ENCODE results near the gene PTGR1. TPM values are rescaled to one million over a fixed set of nuclear protein-coding genes. Genes with fewer than 3 reads are reported as not detected.

The PTGR1 gene
- polyA plus RNA-seq, 1 of the 3 experiments (the other 2 are of a cell fraction) = 33.0 TPM

DNA sequence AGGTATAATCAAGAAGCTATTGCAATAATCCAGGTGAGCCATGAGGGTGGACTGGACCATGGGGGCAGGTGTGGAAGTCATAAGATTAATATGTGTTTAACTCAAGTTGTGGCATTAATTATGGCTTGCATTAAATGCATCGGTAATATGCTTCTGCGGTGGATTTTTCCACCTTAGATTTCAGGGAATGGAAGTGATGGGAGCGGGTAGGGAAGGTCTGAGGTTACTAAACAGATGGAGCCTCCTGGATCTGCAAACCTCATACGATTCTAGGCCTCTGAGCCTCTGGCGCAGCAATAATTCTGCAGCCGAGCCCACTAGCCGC is 74.8 kb downstream of the PTGR1 start (continued):
- TF ChIP-seq, protein P1, sequence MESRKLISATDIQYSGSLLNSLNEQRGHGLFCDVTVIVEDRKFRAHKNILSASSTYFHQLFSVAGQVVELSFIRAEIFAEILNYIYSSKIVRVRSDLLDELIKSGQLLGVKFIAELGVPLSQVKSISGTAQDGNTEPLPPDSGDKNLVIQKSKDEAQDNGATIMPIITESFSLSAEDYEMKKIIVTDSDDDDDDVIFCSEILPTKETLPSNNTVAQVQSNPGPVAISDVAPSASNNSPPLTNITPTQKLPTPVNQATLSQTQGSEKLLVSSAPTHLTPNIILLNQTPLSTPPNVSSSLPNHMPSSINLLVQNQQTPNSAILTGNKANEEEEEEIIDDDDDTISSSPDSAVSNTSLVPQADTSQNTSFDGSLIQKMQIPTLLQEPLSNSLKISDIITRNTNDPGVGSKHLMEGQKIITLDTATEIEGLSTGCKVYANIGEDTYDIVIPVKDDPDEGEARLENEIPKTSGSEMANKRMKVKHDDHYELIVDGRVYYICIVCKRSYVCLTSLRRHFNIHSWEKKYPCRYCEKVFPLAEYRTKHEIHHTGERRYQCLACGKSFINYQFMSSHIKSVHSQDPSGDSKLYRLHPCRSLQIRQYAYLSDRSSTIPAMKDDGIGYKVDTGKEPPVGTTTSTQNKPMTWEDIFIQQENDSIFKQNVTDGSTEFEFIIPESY (IDR thresholded peaks at IDR 0.05; ENCODE audit: borderline replicate concordance, low read depth) = no peak
- TF ChIP-seq RFX5 (IDR thresholded peaks at IDR 0.05; ENCODE audit: low read length) (no peak), POLR2AphosphoS5 (IDR thresholded peaks at IDR 0.05; ENCODE audit: low read depth, low read length) (no peak)

DNA sequence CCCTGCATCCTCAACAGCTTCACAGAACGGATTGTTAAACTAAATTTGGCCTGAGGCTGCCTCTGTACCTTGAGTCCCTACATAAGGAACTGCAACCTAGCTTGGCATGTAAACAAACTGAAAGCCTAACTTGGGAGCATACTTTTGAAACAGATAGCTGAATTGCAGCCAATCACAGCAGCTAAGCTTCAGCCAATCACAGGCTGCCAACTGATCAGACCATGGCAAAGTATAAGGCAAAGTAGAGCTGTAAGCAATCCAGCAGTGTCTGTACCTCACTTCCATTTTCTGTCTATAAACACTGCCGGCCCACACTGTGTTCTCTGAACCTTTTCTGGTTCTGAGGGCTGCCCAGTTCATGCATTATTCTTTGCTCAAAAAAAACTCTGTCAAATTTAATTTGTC is 83.4 kb downstream of the PTGR1 start:
- H3K79me2 ChIP-seq (ENCODE audit: insufficient read depth) = no peaks in the 10 kb centered on the region
- H3F3A ChIP-seq (replicated peaks; ENCODE audit: insufficient read depth) = no peaks in the 10 kb centered on the region
- no peak for DNase-seq
- H3K27me3 ChIP-seq (ENCODE audit: insufficient read depth) = no peaks in the 10 kb centered on the region
- no peaks in the 10 kb centered on the region for H3K9me3 ChIP-seq
- TF ChIP-seq, protein P2, sequence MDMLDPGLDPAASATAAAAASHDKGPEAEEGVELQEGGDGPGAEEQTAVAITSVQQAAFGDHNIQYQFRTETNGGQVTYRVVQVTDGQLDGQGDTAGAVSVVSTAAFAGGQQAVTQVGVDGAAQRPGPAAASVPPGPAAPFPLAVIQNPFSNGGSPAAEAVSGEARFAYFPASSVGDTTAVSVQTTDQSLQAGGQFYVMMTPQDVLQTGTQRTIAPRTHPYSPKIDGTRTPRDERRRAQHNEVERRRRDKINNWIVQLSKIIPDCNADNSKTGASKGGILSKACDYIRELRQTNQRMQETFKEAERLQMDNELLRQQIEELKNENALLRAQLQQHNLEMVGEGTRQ (IDR thresholded peaks at IDR 0.05; ENCODE audit: borderline replicate concordance, low read depth, low read length) = no peak
- no peak for TF ChIP-seq TEAD4 (IDR thresholded peaks at IDR 0.05; ENCODE audit: borderline replicate concordance, insufficient read depth)
- TF ChIP-seq, protein P3, sequence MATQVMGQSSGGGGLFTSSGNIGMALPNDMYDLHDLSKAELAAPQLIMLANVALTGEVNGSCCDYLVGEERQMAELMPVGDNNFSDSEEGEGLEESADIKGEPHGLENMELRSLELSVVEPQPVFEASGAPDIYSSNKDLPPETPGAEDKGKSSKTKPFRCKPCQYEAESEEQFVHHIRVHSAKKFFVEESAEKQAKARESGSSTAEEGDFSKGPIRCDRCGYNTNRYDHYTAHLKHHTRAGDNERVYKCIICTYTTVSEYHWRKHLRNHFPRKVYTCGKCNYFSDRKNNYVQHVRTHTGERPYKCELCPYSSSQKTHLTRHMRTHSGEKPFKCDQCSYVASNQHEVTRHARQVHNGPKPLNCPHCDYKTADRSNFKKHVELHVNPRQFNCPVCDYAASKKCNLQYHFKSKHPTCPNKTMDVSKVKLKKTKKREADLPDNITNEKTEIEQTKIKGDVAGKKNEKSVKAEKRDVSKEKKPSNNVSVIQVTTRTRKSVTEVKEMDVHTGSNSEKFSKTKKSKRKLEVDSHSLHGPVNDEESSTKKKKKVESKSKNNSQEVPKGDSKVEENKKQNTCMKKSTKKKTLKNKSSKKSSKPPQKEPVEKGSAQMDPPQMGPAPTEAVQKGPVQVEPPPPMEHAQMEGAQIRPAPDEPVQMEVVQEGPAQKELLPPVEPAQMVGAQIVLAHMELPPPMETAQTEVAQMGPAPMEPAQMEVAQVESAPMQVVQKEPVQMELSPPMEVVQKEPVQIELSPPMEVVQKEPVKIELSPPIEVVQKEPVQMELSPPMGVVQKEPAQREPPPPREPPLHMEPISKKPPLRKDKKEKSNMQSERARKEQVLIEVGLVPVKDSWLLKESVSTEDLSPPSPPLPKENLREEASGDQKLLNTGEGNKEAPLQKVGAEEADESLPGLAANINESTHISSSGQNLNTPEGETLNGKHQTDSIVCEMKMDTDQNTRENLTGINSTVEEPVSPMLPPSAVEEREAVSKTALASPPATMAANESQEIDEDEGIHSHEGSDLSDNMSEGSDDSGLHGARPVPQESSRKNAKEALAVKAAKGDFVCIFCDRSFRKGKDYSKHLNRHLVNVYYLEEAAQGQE (IDR thresholded peaks at IDR 0.05; ENCODE audit: low read depth, low read length) = no peak
- TF ChIP-seq SMC3 (IDR thresholded peaks at IDR 0.05; ENCODE audit: low read depth, low read length) = no peak
- TF ChIP-seq EZH2phosphoT487 (IDR thresholded peaks at IDR 0.05; ENCODE audit: borderline replicate concordance, low read depth) = no peak
- TF ChIP-seq FOSL2 (IDR thresholded peaks at IDR 0.05; ENCODE audit: borderline replicate concordance, low read depth) = no peak
- TF ChIP-seq, protein P4, sequence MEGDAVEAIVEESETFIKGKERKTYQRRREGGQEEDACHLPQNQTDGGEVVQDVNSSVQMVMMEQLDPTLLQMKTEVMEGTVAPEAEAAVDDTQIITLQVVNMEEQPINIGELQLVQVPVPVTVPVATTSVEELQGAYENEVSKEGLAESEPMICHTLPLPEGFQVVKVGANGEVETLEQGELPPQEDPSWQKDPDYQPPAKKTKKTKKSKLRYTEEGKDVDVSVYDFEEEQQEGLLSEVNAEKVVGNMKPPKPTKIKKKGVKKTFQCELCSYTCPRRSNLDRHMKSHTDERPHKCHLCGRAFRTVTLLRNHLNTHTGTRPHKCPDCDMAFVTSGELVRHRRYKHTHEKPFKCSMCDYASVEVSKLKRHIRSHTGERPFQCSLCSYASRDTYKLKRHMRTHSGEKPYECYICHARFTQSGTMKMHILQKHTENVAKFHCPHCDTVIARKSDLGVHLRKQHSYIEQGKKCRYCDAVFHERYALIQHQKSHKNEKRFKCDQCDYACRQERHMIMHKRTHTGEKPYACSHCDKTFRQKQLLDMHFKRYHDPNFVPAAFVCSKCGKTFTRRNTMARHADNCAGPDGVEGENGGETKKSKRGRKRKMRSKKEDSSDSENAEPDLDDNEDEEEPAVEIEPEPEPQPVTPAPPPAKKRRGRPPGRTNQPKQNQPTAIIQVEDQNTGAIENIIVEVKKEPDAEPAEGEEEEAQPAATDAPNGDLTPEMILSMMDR (IDR thresholded peaks at IDR 0.05) = no peak
- no peak for TF ChIP-seq RAD21 (IDR thresholded peaks at IDR 0.05; ENCODE audit: low read length)
- H3K4me1 ChIP-seq (ENCODE audit: control insufficient read depth in 1 of 2, insufficient read depth in 2 of 2, low read depth in 1 of 2, low read length in 1 of 2) = no peaks in the 10 kb centered on the region
- no peaks in the 10 kb centered on the region for H3K9me2 ChIP-seq
- no peak overlapping the region for H2AFZ ChIP-seq (ENCODE audit: low read depth)
- POLR2A ChIA-PET = no interaction called here
- H3K9ac ChIP-seq = no peak overlapping the region
- H4K20me1 ChIP-seq (ENCODE audit: insufficient read depth) = no peaks in the 10 kb centered on the region
- H3K4me3 ChIP-seq (ENCODE audit: low read depth in 2 of 2, low read length in 1 of 2) = no peak overlapping the region
- H3K36me3 ChIP-seq (replicated peaks in 1 of 2; ENCODE audit: control insufficient read depth in 1 of 2, insufficient read depth in 2 of 2, low read length in 1 of 2) = no peaks in the 10 kb centered on the region
- H3K27ac ChIP-seq (ENCODE audit: low read depth in 2 of 2, low read length in 1 of 2) = no peak overlapping the region
- WGBS (ENCODE audit: low lambda C conversion rate) = 38% methylated on average over 2 of the region's 2 CpGs
- CTCF ChIA-PET = interaction anchor here (0.6 to 1.3 kb wide), 2 partner anchors 82 to 106 kb away, joined by 3 to 4 read pairs; no protein-coding TSS in a partner anchor
- no peak overlapping the region for H3K4me2 ChIP-seq

Data from SK-N-SH (cell line).